HEK293 (cell line): ENCODE data around the gene BCAR1.

ENCODE experiments used
- CTCF ChIA-PET: fragments of 350-600 bp; formaldehyde crosslinking; extraction: SDS; loops from one replicate; lab custom pipeline; 2021; ENCODE audit warnings: antibody characterized with exemption; lab: Yijun Ruan, JAX
- POLR2A ChIA-PET: fragments of 300-600 bp; formaldehyde crosslinking; extraction: SDS; loops from one replicate; lab custom pipeline; 2020; ENCODE audit warnings: antibody characterized with exemption, inconsistent platforms; lab: Yijun Ruan, JAX
- H3K27ac ChIP-seq: fragments of 200-500 bp; sonication (Bioruptor generic); 2 replicates; pipeline ENCODE4 v1.5.1; 2014; ENCODE audit warnings: low read depth, low read length, control low read depth, inconsistent platforms; ENCODE audit errors: extremely low read depth
- H3K36me3 ChIP-seq, 2 experiments: fragments of 200-500 bp in 1 of 2; sonication (Bioruptor generic) in 1 of 2; 1 replicate in 1 of 2; 2 replicates in 1 of 2; pipeline ENCODE4 v1.5.1; 2014 to 2017; ENCODE audit warnings: inconsistent platforms in 2 of 2, low read length in 2 of 2; ENCODE audit not compliant: control insufficient read depth in 2 of 2, insufficient read depth in 1 of 2
- H3K4me1 ChIP-seq: fragments of 200-500 bp; sonication (Bioruptor generic); 2 replicates; pipeline ENCODE4 v1.5.1; 2014; ENCODE audit warnings: mild to moderate bottlenecking, low read length, inconsistent platforms; ENCODE audit not compliant: control insufficient read depth, insufficient read depth
- H3K4me3 ChIP-seq: 2 replicates; pipeline ENCODE4 v1.5.1; 2011; ENCODE audit warnings: low read depth, mild to moderate bottlenecking, control low read depth, low read length, moderate library complexity
- H3K9me3 ChIP-seq: fragments of 200-500 bp; sonication (Bioruptor generic); 2 replicates; pipeline ENCODE4 v1.5.1; 2014; ENCODE audit warnings: low read depth, low read length, inconsistent platforms; ENCODE audit not compliant: control insufficient read depth, insufficient read depth
- GLIS1 ChIP-seq: fragments of 450-650 bp; formaldehyde crosslinking; IDR thresholded peaks from 2 replicates; pipeline ENCODE4 v1.5.1; 2016; ENCODE audit warnings: missing biosample characterization, missing genetic modification characterization
- GLIS2 ChIP-seq: fragments of 450-650 bp; formaldehyde crosslinking; IDR thresholded peaks from 2 replicates; pipeline ENCODE4 v1.5.1; 2016; ENCODE audit warnings: missing biosample characterization, missing genetic modification characterization
- KLF1 ChIP-seq: fragments of 450-650 bp; formaldehyde crosslinking; IDR thresholded peaks from 2 replicates; pipeline ENCODE4 v1.5.1; 2016; ENCODE audit warnings: missing biosample characterization, missing genetic modification characterization
- KLF16 ChIP-seq: fragments of 450-650 bp; formaldehyde crosslinking; IDR thresholded peaks from 2 replicates; pipeline ENCODE4 v1.5.1; 2017; ENCODE audit warnings: missing biosample characterization, missing genetic modification characterization
- ZBTB17 ChIP-seq: fragments of 450-650 bp; formaldehyde crosslinking; IDR thresholded peaks from 2 replicates; pipeline ENCODE4 v1.5.1; 2016; ENCODE audit warnings: missing biosample characterization, missing genetic modification characterization
- ZNF404 ChIP-seq: fragments of 450-650 bp; formaldehyde crosslinking; IDR thresholded peaks from 2 replicates; pipeline ENCODE4 v1.5.1; 2017; ENCODE audit warnings: missing biosample characterization, missing genetic modification characterization
- ZNF571 ChIP-seq: fragments of 450-650 bp; formaldehyde crosslinking; IDR thresholded peaks from 2 replicates; pipeline ENCODE4 v1.5.0; 2017; ENCODE audit warnings: missing biosample characterization, missing genetic modification characterization
- ZNF585B ChIP-seq: fragments of 450-650 bp; formaldehyde crosslinking; IDR thresholded peaks from 2 replicates; pipeline ENCODE4 v1.5.1; 2016; ENCODE audit warnings: missing biosample characterization, missing genetic modification characterization
- TF ChIP-seq, protein P1 (sequence below): fragments of 450-650 bp; formaldehyde crosslinking; IDR thresholded peaks from 2 replicates; pipeline ENCODE4 v1.5.1; 2016; ENCODE audit warnings: missing biosample characterization, missing genetic modification characterization
- TF ChIP-seq, protein P2 (sequence below): fragments of 450-650 bp; formaldehyde crosslinking; IDR thresholded peaks from 2 replicates; pipeline ENCODE4 v1.5.1; 2016; ENCODE audit warnings: missing biosample characterization, missing genetic modification characterization

The BCAR1 gene

DNA sequence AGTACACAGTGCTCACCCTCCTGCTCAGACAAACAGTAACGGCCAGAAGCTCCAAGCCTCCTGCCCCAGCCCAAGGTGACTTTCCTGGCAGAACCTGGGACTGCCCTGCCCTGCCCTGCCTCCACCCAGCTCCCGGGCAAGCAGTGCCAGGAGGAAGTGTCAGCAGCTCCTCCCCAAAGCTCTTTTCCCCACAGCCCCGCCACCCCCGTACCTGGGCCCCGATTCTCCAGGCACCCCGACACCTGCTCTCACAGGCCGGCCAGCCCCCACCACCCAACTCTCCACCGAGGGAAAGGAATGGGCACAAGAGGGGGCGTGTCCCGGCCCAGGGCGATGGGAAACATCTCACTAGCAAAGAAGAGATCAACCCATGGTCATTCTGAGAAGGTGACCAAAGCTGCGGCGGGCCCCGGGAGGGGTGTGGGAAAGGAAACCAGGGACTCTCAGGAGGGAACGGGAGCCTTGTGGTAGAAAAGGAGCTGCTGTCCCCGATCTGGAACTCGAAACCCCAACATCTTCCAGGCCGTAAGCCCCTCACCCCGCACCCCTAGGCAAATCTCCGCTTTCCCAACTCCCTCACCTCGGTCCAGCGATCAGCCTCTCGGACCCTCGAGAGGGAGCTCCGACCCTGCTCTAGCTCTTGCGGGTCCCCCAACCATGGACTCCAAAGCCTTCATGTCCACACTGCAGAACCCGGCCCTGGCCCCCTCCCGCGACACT lies 1.2 kb downstream of the BCAR1 start:
- H3K36me3 ChIP-seq, result peaks cover 0 to 9% of the 10 kb centered on the region in 2 experiments; a peak in 1 of 3 replicates
- POLR2A ChIA-PET, result interaction anchor here (0.9 to 1.9 kb wide), 4 partner anchors 23 to 135 kb away, joined by 3 to 6 read pairs (median 4); no protein-coding TSS in a partner anchor
- CTCF ChIA-PET, result interaction anchor here (0.6 to 1.8 kb wide), 5 partner anchors 16 to 548 kb away, joined by 3 to 11 read pairs (median 4); no protein-coding TSS in a partner anchor
- TF ChIP-seq ZBTB17 (tag by site-specific recombination), result 0 out of 2 replicates have a peak, but pooled peaks have one; percentile 43
- no peak for TF ChIP-seq ZNF404 (tag by site-specific recombination)
- H3K9me3 ChIP-seq, result no peaks in the 10 kb centered on the region
- peak overlapping the region; percentile 67 for H3K4me3 ChIP-seq
- H3K4me1 ChIP-seq, result peaks cover 8% of the 10 kb centered on the region
- H3K27ac ChIP-seq, result peak overlapping the region; percentile 69; the same call in 1 of the 2 replicates

DNA sequence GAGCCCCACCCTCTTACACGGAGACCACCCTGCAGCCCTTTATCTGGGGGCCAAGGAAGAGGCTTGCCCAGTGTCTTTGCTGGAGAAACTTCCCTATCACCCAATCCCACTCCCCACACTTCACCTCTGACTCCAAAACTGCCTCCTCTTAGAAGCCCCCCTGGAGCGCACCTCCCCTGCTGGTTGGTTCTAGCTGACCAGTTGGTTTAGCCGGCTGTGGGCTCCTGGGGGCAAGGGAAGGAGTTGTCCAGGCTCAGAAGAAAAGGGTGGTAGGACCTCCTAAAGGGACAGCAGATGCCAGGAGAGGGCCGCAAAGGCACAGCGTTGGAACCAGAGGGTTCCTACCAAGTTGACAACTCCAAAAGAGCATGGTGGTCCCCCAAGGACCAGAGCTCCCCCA lies 2.0 kb downstream of the BCAR1 start:
- POLR2A ChIA-PET, result interaction anchor here (1.3 to 1.9 kb wide), 3 partner anchors 22 to 136 kb away, joined by 3 to 6 read pairs (median 5); no protein-coding TSS in a partner anchor
- peaks cover 6% of the 10 kb centered on the region for H3K4me1 ChIP-seq
- H3K9me3 ChIP-seq, result no peaks in the 10 kb centered on the region

DNA sequence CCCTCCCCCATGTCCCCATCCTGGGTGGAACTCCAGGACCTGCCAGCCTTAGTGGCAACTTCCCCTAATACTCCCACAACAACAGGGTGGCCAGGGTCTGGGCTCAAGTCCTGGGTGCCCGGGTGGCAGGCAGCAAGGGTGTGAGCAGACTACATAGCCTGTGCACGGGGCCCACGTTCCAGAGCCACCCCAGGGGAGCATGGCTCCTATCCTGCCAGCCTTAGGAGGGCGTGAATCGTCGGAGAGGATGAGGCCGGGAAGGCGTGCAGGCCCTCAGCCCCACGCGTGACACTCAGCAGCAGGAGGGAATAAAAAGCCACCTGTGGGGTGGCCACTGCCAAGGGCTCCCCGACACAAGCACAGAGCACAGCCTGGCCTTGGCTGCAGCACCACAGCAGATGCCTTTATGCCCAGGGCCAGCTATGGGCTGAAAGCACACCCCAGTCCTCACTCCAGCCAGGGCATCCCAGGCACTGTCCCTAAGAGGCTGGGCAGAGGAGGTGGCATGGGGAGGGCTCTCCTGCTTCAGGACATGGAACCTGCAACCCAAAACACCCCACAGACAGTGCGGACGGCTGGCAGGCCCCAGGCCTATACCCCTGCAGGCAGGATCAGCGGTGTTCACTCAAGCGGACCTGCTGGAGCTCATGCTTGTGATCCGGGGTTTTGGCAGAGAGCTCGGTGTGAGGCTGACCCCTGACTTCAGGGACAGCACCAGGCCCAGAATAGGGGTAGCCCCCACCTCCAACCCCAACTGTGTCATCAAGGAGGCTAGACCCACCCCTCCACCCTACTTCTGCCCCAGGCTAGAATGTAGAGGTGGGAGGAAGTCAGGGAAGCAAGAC lies 2.7 kb downstream of the BCAR1 start:
- TF ChIP-seq KLF16, result no peak
- peak; percentile 53 for TF ChIP-seq GLIS1
- POLR2A ChIA-PET, result interaction anchor here (0.5 kb wide), 1 partner anchor 152 kb away, joined by 5 read pairs; no protein-coding TSS in a partner anchor
- Histone ChIP-seq H3K27ac (no peak overlapping the region), H3K4me3 (no peak overlapping the region), H3K4me1 (peaks cover 6% of the 10 kb centered on the region), H3K9me3 (no peaks in the 10 kb centered on the region), H3K36me3 (peaks cover 0 to 9% of the 10 kb centered on the region in 2 experiments; a peak in 1 of 3 replicates)
- CTCF ChIA-PET, result interaction anchor here (1.1 to 1.8 kb wide), 2 partner anchors 15 kb away, joined by 3 to 11 read pairs; no protein-coding TSS in a partner anchor

More for the DNA sequence above, 2.0 kb downstream of the BCAR1 start:
- CTCF ChIA-PET, result interaction anchor here (0.6 to 1.8 kb wide), 2 partner anchors 15 to 547 kb away, joined by 3 to 11 read pairs; no protein-coding TSS in a partner anchor
- Histone ChIP-seq H3K27ac (no peak overlapping the region), H3K36me3 (peaks cover 0 to 9% of the 10 kb centered on the region in 2 experiments; a peak in 1 of 3 replicates), H3K4me3 (no peak overlapping the region)
- 0 out of 2 replicates have a peak, but pooled peaks have one; percentile 7 for TF ChIP-seq GLIS2 (tag by site-specific recombination)
- TF ChIP-seq ZNF571 (tag by site-specific recombination), result no peak
- no peak for TF ChIP-seq ZNF585B (tag by site-specific recombination)
- TF ChIP-seq, protein P1, sequence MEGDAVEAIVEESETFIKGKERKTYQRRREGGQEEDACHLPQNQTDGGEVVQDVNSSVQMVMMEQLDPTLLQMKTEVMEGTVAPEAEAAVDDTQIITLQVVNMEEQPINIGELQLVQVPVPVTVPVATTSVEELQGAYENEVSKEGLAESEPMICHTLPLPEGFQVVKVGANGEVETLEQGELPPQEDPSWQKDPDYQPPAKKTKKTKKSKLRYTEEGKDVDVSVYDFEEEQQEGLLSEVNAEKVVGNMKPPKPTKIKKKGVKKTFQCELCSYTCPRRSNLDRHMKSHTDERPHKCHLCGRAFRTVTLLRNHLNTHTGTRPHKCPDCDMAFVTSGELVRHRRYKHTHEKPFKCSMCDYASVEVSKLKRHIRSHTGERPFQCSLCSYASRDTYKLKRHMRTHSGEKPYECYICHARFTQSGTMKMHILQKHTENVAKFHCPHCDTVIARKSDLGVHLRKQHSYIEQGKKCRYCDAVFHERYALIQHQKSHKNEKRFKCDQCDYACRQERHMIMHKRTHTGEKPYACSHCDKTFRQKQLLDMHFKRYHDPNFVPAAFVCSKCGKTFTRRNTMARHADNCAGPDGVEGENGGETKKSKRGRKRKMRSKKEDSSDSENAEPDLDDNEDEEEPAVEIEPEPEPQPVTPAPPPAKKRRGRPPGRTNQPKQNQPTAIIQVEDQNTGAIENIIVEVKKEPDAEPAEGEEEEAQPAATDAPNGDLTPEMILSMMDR (tag by site-specific recombination), result no peak

DNA sequence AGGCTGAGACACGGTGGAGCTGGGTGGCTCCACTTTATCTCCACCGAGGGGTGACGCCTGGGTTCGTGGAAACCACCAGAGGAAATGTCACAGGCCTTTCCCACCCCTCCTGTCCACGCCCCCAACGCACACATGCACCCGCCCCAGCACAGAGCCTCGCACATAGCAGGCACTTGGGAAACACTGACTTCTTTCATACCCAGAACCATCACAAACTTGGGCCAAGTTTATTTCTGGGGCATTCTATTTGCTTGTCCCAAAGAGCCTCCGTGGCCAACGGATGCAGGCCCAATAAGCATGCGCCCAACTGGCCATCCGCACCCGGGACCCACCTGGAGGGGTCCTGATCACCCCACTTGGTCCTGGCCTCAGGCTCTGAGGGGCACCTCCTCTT lies 3.3 kb downstream of the BCAR1 start:
- Histone ChIP-seq H3K4me1 (peaks cover 6% of the 10 kb centered on the region), H3K27ac (no peak overlapping the region)
- POLR2A ChIA-PET, result interaction anchor here (0.5 kb wide), 1 partner anchor 153 kb away, joined by 5 read pairs; no protein-coding TSS in a partner anchor

More for the DNA sequence above, 3.3 kb downstream of the BCAR1 start:
- H3K9me3 ChIP-seq, result no peaks in the 10 kb centered on the region
- CTCF ChIA-PET, result interaction anchor here (1.1 to 1.2 kb wide), 2 partner anchors 15 to 49 kb away, joined by 3 read pairs; no protein-coding TSS in a partner anchor
- peaks cover 0 to 15% of the 10 kb centered on the region in 2 experiments; a peak in 1 of 3 replicates for H3K36me3 ChIP-seq
- TF ChIP-seq, protein P2, sequence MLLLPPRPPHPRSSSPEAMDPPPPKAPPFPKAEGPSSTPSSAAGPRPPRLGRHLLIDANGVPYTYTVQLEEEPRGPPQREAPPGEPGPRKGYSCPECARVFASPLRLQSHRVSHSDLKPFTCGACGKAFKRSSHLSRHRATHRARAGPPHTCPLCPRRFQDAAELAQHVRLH (tag by site-specific recombination), result no peak
- TF ChIP-seq KLF1 (tag by site-specific recombination), result peak; percentile 79
- TF ChIP-seq, all 188 proteins: peak for 1
- H3K4me3 ChIP-seq, result no peak overlapping the region
